ENCODE measurements around the gene ADAMTSL2.

GRCh38 chr9:133553973-133554713, 19.6 kb downstream of the ADAMTSL2 start:
- TF ChIP-seq CTCF (IDR thresholded peaks at IDR 0.05; ENCODE audit: low read depth, low read length) (no peak), EZH2phosphoT487 (IDR thresholded peaks at IDR 0.05; ENCODE audit: low read depth) (no peak)
